GM23248 (cell line): ENCODE measurements around the gene DLEU7.

Source experiments
- EZH2 ChIP-seq: fragments of 200-600 bp; sonication (generic); IDR thresholded peaks from 2 replicates; pipeline ENCODE4 v1.6.1; 2018; ENCODE audit warnings: antibody characterized with exemption, mild to moderate bottlenecking; ENCODE audit not compliant: insufficient read depth, poor library complexity, severe bottlenecking
- EZH2phosphoT487 ChIP-seq: fragments of 200-600 bp; sonication (generic); IDR thresholded peaks from 2 replicates; pipeline ENCODE4 v1.6.1; 2018; ENCODE audit warnings: antibody characterized with exemption, moderate library complexity, mild to moderate bottlenecking, low read depth; ENCODE audit not compliant: insufficient read depth

- TF ChIP-seq EZH2 (no peak), EZH2phosphoT487 (no peak)
Measured at GRCh38 chr13:50779443-50780200, 63.9 kb downstream of the DLEU7 start.
